OCI-LY7 (cell line): ENCODE measurements around the gene MBL2. TPM values are rescaled to one million over a fixed set of nuclear protein-coding genes. Genes with fewer than 3 reads are reported as not detected.

Experiments used
- BruUV-seq: library from RNA; stranded (reverse); fragments of 400-500 nt; replicated peaks from 2 replicates; lab custom pipeline; 2021; lab: Mats Ljungman, UMichigan
- CTCF ChIA-PET: fragments of 300-600 bp; sonication (Branson Sonifier 250); formaldehyde crosslinking; loops from one replicate; lab custom pipeline; 2022; ENCODE audit warnings: antibody characterized with exemption; ENCODE audit not compliant: unreplicated experiment; lab: Charles Lee
- POLR2A ChIA-PET: fragments of 300-600 bp; sonication (Branson Sonifier 250); formaldehyde crosslinking; loops from one replicate; lab custom pipeline; 2022; ENCODE audit warnings: antibody characterized with exemption; lab: Charles Lee
- DNase-seq: peaks from one replicate; pipeline ENCODE4 v3.0.0-alpha.2; 2015; ENCODE audit warnings: low spot score
- H2AFZ ChIP-seq: fragments of 200-600 bp; sonication (generic), shearing (Covaris generic); 2 replicates; pipeline ENCODE4 v1.6.1; 2014; ENCODE audit warnings: mild to moderate bottlenecking, antibody characterized with exemption, low read length, moderate library complexity
- H3K27ac ChIP-seq: fragments of 200-600 bp; sonication (generic); 2 replicates; pipeline ENCODE4 v1.5.1; 2014; ENCODE audit warnings: mixed run types, low read depth, mild to moderate bottlenecking, moderate library complexity, low read length, inconsistent platforms; ENCODE audit not compliant: poor library complexity, severe bottlenecking
- H3K36me3 ChIP-seq: fragments of 200-600 bp; sonication (generic); 2 replicates; pipeline ENCODE4 v1.6.1; 2014; ENCODE audit warnings: mild to moderate bottlenecking, antibody characterized with exemption, low read length, moderate library complexity, mixed read lengths; ENCODE audit not compliant: insufficient read depth
- H3K4me1 ChIP-seq: fragments of 200-600 bp; sonication (generic); 2 replicates; pipeline ENCODE4 v1.5.1; 2014; ENCODE audit warnings: mild to moderate bottlenecking, low read length; ENCODE audit not compliant: insufficient read depth, poor library complexity, severe bottlenecking
- H3K4me2 ChIP-seq: fragments of 200-600 bp; sonication (generic); 2 replicates; pipeline ENCODE4 v1.6.1; 2014; ENCODE audit warnings: mild to moderate bottlenecking, low read length
- H3K4me3 ChIP-seq: fragments of 200-600 bp; sonication (generic); 2 replicates; pipeline ENCODE4 v1.5.1; 2014; ENCODE audit warnings: mild to moderate bottlenecking, low read depth, low read length; ENCODE audit not compliant: poor library complexity, severe bottlenecking
- H3K79me2 ChIP-seq: fragments of 200-600 bp; sonication (generic); 2 replicates; pipeline ENCODE4 v1.6.1; 2016; ENCODE audit warnings: low read depth, mild to moderate bottlenecking, low read length, moderate library complexity, mixed read lengths; ENCODE audit not compliant: insufficient read depth
- H3K9me2 ChIP-seq: fragments of 200-600 bp; sonication (generic); 2 replicates; pipeline ENCODE4 v1.6.1; 2016; ENCODE audit warnings: mild to moderate bottlenecking, low read length, mixed read lengths; ENCODE audit not compliant: insufficient read depth
- H3K9me3 ChIP-seq: fragments of 200-600 bp; sonication (generic); 2 replicates; pipeline ENCODE4 v1.6.1; 2014; ENCODE audit warnings: mild to moderate bottlenecking, mixed run types, low read length, mixed read lengths
- H4K20me1 ChIP-seq: fragments of 200-600 bp; sonication (generic); 2 replicates; pipeline ENCODE4 v1.6.1; 2014; ENCODE audit warnings: mild to moderate bottlenecking, antibody characterized with exemption, low read length, moderate library complexity, mixed read lengths; ENCODE audit not compliant: insufficient read depth
- EZH2phosphoT487 ChIP-seq: fragments of 200-600 bp; sonication (generic); IDR thresholded peaks from 2 replicates; pipeline ENCODE4 v1.6.1; 2018; ENCODE audit warnings: low read depth, borderline replicate concordance, mild to moderate bottlenecking, mixed run types, antibody characterized with exemption, low read length, moderate library complexity, mixed read lengths
- intact Hi-C: fragments of 100-400 bp; cut with micrococcal nuclease; formaldehyde crosslinking; loops from one replicate; pipeline ENCODE4 v1.10.0; 2022; ENCODE audit not compliant: unreplicated experiment
- total RNA-seq, 2 experiments: library from RNA; depleted of rRNA in 1 of 2; stranded (reverse); fragments of >200 nt in 1 of 2; shearing (Covaris generic) in 1 of 2; gene quantifications; 2 replicates each; pipeline ENCODE4 v1.2.3, GENCODE V29; 2014 to 2022
- TF ChIP-seq, protein P1 (sequence below): fragments of 200-600 bp; sonication (generic); conservative IDR thresholded peaks from 2 replicates; pipeline ENCODE4 v1.5.1; 2014; ENCODE audit warnings: mild to moderate bottlenecking, antibody characterized with exemption, low read length, moderate library complexity, mixed read lengths

MBL2 gene
- total RNA-seq, 2 experiments from 2014 or later: not detected

DNA sequence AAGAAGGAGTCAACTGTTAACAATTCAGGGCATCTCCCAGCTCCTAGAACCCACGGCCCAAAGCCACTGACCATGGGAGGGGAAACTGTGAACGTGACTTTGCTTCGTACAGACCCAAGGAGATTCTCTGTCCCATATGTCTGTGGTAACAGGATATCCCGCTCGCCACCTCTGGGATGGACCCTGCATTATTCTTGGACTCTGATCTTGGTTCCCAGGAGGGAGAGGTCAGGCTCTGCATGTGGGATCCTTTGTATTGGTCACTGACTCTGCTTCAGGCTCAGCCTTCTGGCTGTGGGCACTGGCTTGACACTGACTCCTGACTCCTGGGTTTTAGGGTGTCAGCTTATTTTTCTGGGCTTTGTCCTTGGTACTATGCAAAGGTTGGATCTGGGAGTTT lies 13.5 kb upstream of the MBL2 start:
- ChIA-PET POLR2A (no interaction called here), CTCF (no interaction called here)
- TF ChIP-seq, protein P1, sequence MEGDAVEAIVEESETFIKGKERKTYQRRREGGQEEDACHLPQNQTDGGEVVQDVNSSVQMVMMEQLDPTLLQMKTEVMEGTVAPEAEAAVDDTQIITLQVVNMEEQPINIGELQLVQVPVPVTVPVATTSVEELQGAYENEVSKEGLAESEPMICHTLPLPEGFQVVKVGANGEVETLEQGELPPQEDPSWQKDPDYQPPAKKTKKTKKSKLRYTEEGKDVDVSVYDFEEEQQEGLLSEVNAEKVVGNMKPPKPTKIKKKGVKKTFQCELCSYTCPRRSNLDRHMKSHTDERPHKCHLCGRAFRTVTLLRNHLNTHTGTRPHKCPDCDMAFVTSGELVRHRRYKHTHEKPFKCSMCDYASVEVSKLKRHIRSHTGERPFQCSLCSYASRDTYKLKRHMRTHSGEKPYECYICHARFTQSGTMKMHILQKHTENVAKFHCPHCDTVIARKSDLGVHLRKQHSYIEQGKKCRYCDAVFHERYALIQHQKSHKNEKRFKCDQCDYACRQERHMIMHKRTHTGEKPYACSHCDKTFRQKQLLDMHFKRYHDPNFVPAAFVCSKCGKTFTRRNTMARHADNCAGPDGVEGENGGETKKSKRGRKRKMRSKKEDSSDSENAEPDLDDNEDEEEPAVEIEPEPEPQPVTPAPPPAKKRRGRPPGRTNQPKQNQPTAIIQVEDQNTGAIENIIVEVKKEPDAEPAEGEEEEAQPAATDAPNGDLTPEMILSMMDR: no peak
- no peak for TF ChIP-seq EZH2phosphoT487
- no TSS peak for BruUV-seq
- no peaks in the 10 kb centered on the region for H3K9me2 ChIP-seq
- no peaks in the 10 kb centered on the region for H4K20me1 ChIP-seq
- H3K4me1 ChIP-seq: no peaks in the 10 kb centered on the region
- no peak overlapping the region for H3K27ac ChIP-seq
- H3K4me3 ChIP-seq: no peak overlapping the region
- intact Hi-C loops: no loop called here
- no peaks in the 10 kb centered on the region for H3K79me2 ChIP-seq
- DNase-seq: no peak
- H2AFZ ChIP-seq: no peak overlapping the region
- no peak overlapping the region for H3K4me2 ChIP-seq
- no peaks in the 10 kb centered on the region for H3K9me3 ChIP-seq
- no peaks in the 10 kb centered on the region for H3K36me3 ChIP-seq

DNA sequence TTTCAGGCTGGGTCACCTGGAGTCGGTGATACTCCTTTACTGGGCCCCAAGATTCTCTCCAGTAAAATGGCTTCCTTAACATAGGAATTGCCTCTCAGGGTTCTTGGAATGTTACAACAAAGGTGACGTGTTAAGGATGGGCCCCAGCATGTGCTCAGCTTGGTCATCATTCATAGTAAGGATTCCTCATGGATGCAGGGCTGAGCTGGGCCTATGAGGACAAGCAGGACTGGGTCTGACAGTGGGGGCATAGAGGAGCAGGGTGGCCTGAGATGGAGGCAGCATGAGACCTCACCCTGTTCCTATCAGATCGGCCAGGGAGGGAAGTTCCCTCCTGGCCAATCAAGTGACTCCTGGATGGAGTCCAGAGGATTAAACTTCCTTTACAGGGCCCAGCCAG lies 12.8 kb upstream of the MBL2 start:
- CTCF ChIA-PET: no interaction called here
- no peak overlapping the region for H3K4me3 ChIP-seq
- H2AFZ ChIP-seq: no peak overlapping the region
- no peaks in the 10 kb centered on the region for H3K9me3 ChIP-seq
- H3K79me2 ChIP-seq: no peaks in the 10 kb centered on the region
- no peaks in the 10 kb centered on the region for H3K36me3 ChIP-seq
- no peak overlapping the region for H3K27ac ChIP-seq
- BruUV-seq: no TSS peak
- no peak for DNase-seq
- no peaks in the 10 kb centered on the region for H4K20me1 ChIP-seq
- intact Hi-C loops: no loop called here
- H3K4me2 ChIP-seq: no peak overlapping the region
- POLR2A ChIA-PET: interaction anchor here (0.8 kb wide), 1 partner anchor 15 kb away, joined by 3 read pairs; no protein-coding TSS in a partner anchor
- TF ChIP-seq, protein P1: no peak
- TF ChIP-seq EZH2phosphoT487: no peak
- no peaks in the 10 kb centered on the region for H3K9me2 ChIP-seq
- H3K4me1 ChIP-seq: no peaks in the 10 kb centered on the region

DNA sequence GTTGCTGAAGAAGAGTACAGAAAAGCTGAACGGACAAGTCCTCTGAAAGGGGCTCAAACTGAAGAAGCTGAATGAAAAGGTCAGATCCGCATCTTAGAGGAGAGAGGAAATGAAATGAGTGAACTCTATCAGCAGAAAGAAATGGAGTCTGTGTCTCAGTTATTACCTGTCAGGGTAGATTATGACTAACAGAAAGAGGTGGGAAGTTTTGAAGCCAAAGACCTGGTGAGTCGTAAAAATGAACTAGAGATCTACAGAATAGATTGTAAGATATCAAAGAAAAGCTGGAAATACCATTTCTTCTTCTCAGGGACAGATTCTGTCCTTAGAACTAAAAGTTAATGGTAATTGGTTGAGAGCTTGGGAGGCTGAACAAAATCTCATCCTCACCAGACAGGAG lies 11.1 kb upstream of the MBL2 start:
- Histone ChIP-seq H3K27ac (no peak overlapping the region), H3K4me1 (no peaks in the 10 kb centered on the region), H3K79me2 (no peaks in the 10 kb centered on the region), H2AFZ (no peak overlapping the region), H3K9me3 (no peaks in the 10 kb centered on the region), H4K20me1 (no peaks in the 10 kb centered on the region), H3K4me2 (no peak overlapping the region), H3K36me3 (no peaks in the 10 kb centered on the region), H3K4me3 (no peak overlapping the region), H3K9me2 (no peaks in the 10 kb centered on the region)
- intact Hi-C loops: no loop called here
- POLR2A ChIA-PET: no interaction called here
- no peak for DNase-seq
- TF ChIP-seq EZH2phosphoT487: no peak
- TF ChIP-seq, protein P1: no peak
- CTCF ChIA-PET: no interaction called here
- no TSS peak for BruUV-seq
